Ascending aorta (tissue), 2 donors: ENCODE results near the gene MPIG6B. TPM values are rescaled to one million over a fixed set of nuclear protein-coding genes. Genes with fewer than 3 reads are reported as not detected.

Experiments
- DNase-seq, 2 donors: peaks; one replicate each; pipeline ENCODE4 v3.0.0-alpha.2; 2019; ENCODE audit warnings: low spot score in 2 of 2
- H3K27ac ChIP-seq, 2 donors: fragments of 200-600 bp; sonication (generic); one replicate each; pipeline ENCODE4 v1.5.1; 2016 to 2017; ENCODE audit warnings: mild to moderate bottlenecking in 1 of 2
- H3K27me3 ChIP-seq: fragments of 200-600 bp; sonication (generic); one replicate; pipeline ENCODE4 v1.5.1; 2017
- H3K36me3 ChIP-seq, 2 donors: fragments of 200-600 bp; sonication (generic); one replicate each; pipeline ENCODE4 v1.5.1; 2016
- H3K4me1 ChIP-seq, 2 donors: fragments of 200-600 bp; sonication (generic); one replicate each; pipeline ENCODE4 v1.5.1; 2016 to 2017; ENCODE audit warnings: mild to moderate bottlenecking in 1 of 2
- H3K4me3 ChIP-seq, 2 donors: fragments of 200-600 bp; sonication (generic); one replicate each; pipeline ENCODE4 v1.5.1; 2016 to 2017; ENCODE audit warnings: mild to moderate bottlenecking in 1 of 2
- H3K9me3 ChIP-seq, 2 donors: fragments of 200-600 bp; sonication (generic); one replicate each; pipeline ENCODE4 v1.5.1; 2016
- CTCF ChIP-seq, 3 experiments: fragments of 200-600 bp in 2 of 3; fragments of 450-650 bp in 1 of 3; sonication (generic) in 2 of 3; IDR thresholded peaks; one replicate each; pipeline ENCODE4 v1.5.1; 2016 to 2019; ENCODE audit warnings: antibody characterized with exemption in 3 of 3, mild to moderate bottlenecking in 1 of 3, moderate library complexity in 1 of 3
- intact Hi-C: fragments of 100-400 bp; cut with DNase I; formaldehyde crosslinking; loops from one replicate; pipeline ENCODE4 v1.15.1; 2023
- total RNA-seq: library from RNA; depleted of rRNA; stranded (reverse); fragments of >200 nt; gene quantifications from one replicate; pipeline ENCODE4 v1.1.0, GENCODE V29; 2016

The MPIG6B gene
- total RNA-seq, 1 donor from 2014 or later: not detected

DNA sequence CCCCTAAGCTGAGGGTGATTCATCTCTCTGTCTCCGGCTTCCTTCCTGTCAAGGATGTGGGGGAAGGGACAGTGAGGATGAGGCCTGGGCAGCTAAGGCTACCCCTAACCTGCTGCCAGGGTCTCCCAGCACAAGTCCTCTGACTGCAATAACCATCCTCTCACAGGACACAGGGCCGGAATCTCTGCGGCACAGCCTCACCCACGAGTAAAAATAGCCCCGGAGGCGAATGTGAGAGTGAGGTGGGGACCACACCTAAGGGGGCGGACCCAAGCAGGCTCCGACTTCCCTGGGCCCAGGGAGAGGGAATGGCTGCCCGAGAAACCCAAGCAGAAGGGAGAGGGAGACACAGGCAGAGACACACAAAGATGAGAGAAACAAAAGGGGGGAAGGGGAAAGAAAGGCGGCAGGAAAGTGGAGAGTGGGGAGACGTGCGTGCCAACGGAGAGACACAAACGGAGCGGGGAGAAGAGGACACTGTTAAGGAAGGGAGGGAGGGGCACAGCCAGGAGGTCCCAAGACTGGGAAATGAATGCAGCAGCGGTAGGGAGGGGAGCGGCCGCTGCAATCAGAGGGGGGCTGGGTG is 11.7 kb downstream of the MPIG6B start:
- TF ChIP-seq CTCF (IDR thresholded peaks at IDR 0.05): no peak
- Histone ChIP-seq H3K27me3 (no peaks in the 10 kb centered on the region), H3K36me3 (peaks cover 33 to 37% of the 10 kb centered on the region in 2 donors), H3K4me1 (peaks cover 18 to 33% of the 10 kb centered on the region in 2 donors), H3K9me3 (no peaks in the 10 kb centered on the region), H3K4me3 (peak overlapping the region; percentile 67 to 75), H3K27ac (peak overlapping the region; percentile 91 to 94)
- intact Hi-C loops: loop anchor here (2.0 to 10.0 kb wide), 3 partner anchors 92 to 420 kb away; partner anchors contain the start of genes ATP6V1G2, HSPA1B, NFKBIL1 and PPT2
- peak; percentile 53 to 81 for DNase-seq

DNA sequence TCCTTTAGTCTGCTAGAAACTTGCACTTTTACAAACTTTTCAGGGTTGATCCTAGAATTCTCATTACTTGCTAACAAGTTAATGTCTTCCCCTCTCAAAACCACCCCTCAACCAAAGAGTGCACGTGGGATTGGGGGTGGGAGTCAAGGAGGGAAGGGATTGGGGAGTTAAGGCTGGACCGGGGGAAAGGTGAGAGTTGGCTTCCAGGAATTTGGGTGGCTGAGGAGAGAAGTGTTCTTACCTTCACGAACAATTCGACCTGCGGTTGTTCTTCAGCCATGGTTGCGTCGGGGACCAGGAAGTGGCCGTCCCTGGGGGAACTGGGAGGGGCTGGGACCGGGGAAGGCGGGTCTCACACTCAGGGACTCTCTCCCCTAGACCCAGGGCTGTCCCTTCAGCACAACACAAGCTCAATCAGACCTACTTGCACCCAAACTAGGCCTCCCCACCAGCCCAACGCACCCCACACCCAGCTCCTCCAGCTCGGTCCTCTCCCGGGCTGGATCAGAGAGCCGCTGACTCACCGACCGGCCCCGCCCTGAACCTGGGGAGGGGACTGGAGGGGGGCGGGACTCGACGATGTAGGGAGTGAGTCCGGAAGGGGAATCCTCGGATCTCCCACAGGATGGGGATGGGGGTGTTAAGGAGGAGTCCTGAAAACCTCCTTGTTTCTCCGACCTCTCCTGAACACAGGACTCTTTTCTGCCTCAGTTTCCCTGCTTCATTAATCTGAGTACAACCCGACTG is 13.0 kb downstream of the MPIG6B start, which contains the start of gene CLIC1:
Gene CLIC1 (minus strand): TSS at position 510 of the 747 bp plus-strand sequence. CDS start 230 bp downstream, at position 280.
- Histone ChIP-seq H3K4me3 (peak within 1 kb of the TSS; percentile 67 to 75), H3K9me3 (no peaks in the 10 kb centered on the region), H3K36me3 (peaks cover 28 to 30% of the 10 kb centered on the region in 2 donors), H3K4me1 (peaks cover 20 to 35% of the 10 kb centered on the region in 2 donors), H3K27ac (peak within 1 kb of the TSS; percentile 91 to 94), H3K27me3 (no peaks in the 10 kb centered on the region)
- DNase-seq: peak; percentile 70 to 95
- intact Hi-C loops: loop anchor here (2.0 to 10.0 kb wide), 2 partner anchors 33 to 419 kb away; partner anchors contain the start of genes ABHD16A, PPT2 and PRRT1
- TF ChIP-seq CTCF (IDR thresholded peaks at IDR 0.05): no peak

DNA sequence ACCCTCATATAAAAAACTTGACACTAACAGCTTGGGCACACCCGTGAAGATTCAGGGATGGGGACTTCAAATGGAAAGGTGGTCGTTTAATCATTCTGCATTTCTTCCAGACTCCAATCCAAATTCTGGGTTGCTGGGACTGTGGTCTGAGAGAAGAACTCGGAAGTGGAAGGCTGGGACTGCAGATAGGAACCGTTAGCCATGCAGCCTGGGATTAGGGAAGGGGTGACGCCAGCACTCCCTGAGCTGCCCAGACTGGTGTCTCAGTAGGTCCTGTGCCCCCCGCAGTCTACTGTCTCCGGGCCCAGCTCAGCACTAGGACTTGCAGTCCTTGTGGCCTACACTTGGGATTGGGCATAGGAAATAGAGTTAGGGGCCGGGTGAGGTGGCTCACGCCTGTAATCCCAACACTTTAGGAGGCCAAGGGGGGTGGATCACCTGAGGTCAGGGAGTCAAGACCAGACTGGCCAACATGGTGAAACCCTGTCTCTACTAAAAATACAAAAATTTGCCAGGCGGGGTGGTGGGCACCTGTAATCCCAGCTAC is 13.7 kb downstream of the MPIG6B start:
- intact Hi-C loops: loop anchor here (2.0 to 10.0 kb wide), 2 partner anchors 34 to 418 kb away; partner anchors contain the start of genes ABHD16A, PPT2 and PRRT1

GRCh38 chr6:31737315-31737990 is 14.3 kb downstream of the MPIG6B start:
- Histone ChIP-seq H3K4me3 (peak overlapping the region in 1 of 2 donors; percentile 67), H3K27ac (peak overlapping the region; percentile 91 to 94), H3K27me3 (no peaks in the 10 kb centered on the region), H3K9me3 (no peaks in the 10 kb centered on the region), H3K4me1 (peaks cover 20 to 35% of the 10 kb centered on the region in 2 donors), H3K36me3 (peaks cover 17 to 18% of the 10 kb centered on the region in 2 donors)
- intact Hi-C loops: loop anchor here (2.0 to 10.0 kb wide), 2 partner anchors 35 to 417 kb away; partner anchors contain the start of genes ABHD16A, PPT2 and PRRT1
- TF ChIP-seq CTCF (IDR thresholded peaks at IDR 0.05): no peak
- DNase-seq: no peak

More for the DNA sequence above, 13.7 kb downstream of the MPIG6B start:
- H3K9me3 ChIP-seq: no peaks in the 10 kb centered on the region
- H3K27me3 ChIP-seq: no peaks in the 10 kb centered on the region
- DNase-seq: no peak
- H3K36me3 ChIP-seq: peaks cover 23 to 24% of the 10 kb centered on the region in 2 donors
- H3K4me1 ChIP-seq: peaks cover 20 to 35% of the 10 kb centered on the region in 2 donors
- H3K27ac ChIP-seq: peak overlapping the region; percentile 91 to 94
- no peak for TF ChIP-seq CTCF (IDR thresholded peaks at IDR 0.05)
- peak overlapping the region; percentile 67 to 75 for H3K4me3 ChIP-seq
